HepG2 (cell line): ENCODE results near the gene NT5C. TPM values are rescaled to one million over a fixed set of nuclear protein-coding genes. Genes with fewer than 3 reads are reported as not detected.
A peak's percentile ranks its signal among the peaks of the same experiment; 100 is the strongest.

ENCODE experiments used
- ARNT2 ChIP-seq: sonication (generic); formaldehyde crosslinking; IDR thresholded peaks from 2 replicates; pipeline ENCODE4 v1.8.0; 2022; ENCODE audit warnings: mild to moderate bottlenecking, low read depth, missing genetic modification reagents, moderate library complexity
- DZIP1 ChIP-seq: sonication (generic); formaldehyde crosslinking; IDR thresholded peaks from 2 replicates; pipeline ENCODE4 v1.5.0; 2020; ENCODE audit warnings: mild to moderate bottlenecking, missing genetic modification reagents
- HOXA5 ChIP-seq: sonication (generic); formaldehyde crosslinking; IDR thresholded peaks from 2 replicates; pipeline ENCODE4 v1.4.0; 2020; ENCODE audit warnings: missing genetic modification reagents
- IKZF5 ChIP-seq: IDR thresholded peaks from 2 replicates; pipeline ENCODE4 v1.6.1; 2018; ENCODE audit warnings: missing genetic modification reagents, mild to moderate bottlenecking, missing compliant biosample characterization
- ONECUT2 ChIP-seq: sonication (generic); formaldehyde crosslinking; IDR thresholded peaks from 2 replicates; pipeline ENCODE4 v1.4.0; 2020; ENCODE audit warnings: missing genetic modification reagents
- SOX6 ChIP-seq, 2 experiments: fragments of 450-650 bp in 1 of 2; sonication (generic) in 1 of 2; formaldehyde crosslinking in 1 of 2; IDR thresholded peaks; 2 replicates each; pipeline versions ENCODE4 v1.4.0 to v1.6.1; 2017 to 2020; ENCODE audit warnings: antibody characterized with exemption in 1 of 2, mild to moderate bottlenecking in 1 of 2, missing genetic modification reagents in 1 of 2
- THAP7 ChIP-seq: sonication (generic); formaldehyde crosslinking; IDR thresholded peaks from 2 replicates; pipeline ENCODE4 v1.8.1; 2023; ENCODE audit warnings: mild to moderate bottlenecking, missing genetic modification reagents
- ZBTB3 ChIP-seq: sonication (generic); formaldehyde crosslinking; IDR thresholded peaks from 2 replicates; pipeline ENCODE4 v1.4.0; 2020; ENCODE audit warnings: low read depth, mild to moderate bottlenecking, moderate library complexity, missing genetic modification reagents, borderline replicate concordance
- ZNF142 ChIP-seq: sonication (generic); formaldehyde crosslinking; IDR thresholded peaks from 2 replicates; pipeline ENCODE4 v1.4.0; 2020; ENCODE audit warnings: missing genetic modification reagents
- ZNF232 ChIP-seq: sonication (generic); formaldehyde crosslinking; IDR thresholded peaks from 2 replicates; pipeline ENCODE4 v1.4.0; 2020; ENCODE audit warnings: missing genetic modification reagents, borderline replicate concordance
- ZNF30 ChIP-seq: sonication (generic); formaldehyde crosslinking; IDR thresholded peaks from 2 replicates; pipeline ENCODE4 v1.5.0; 2020; ENCODE audit warnings: mild to moderate bottlenecking, missing genetic modification reagents
- ZNF350 ChIP-seq: sonication (generic); formaldehyde crosslinking; IDR thresholded peaks from 2 replicates; pipeline ENCODE4 v1.4.0; 2020; ENCODE audit warnings: mild to moderate bottlenecking, low read depth, missing genetic modification reagents, borderline replicate concordance
- ZNF446 ChIP-seq: sonication (generic); formaldehyde crosslinking; IDR thresholded peaks from 2 replicates; pipeline ENCODE4 v1.5.0; 2020; ENCODE audit warnings: mild to moderate bottlenecking, missing genetic modification reagents
- ZNF576 ChIP-seq: sonication (generic); formaldehyde crosslinking; IDR thresholded peaks from 2 replicates; pipeline ENCODE4 v1.4.0; 2020; ENCODE audit warnings: mild to moderate bottlenecking, missing genetic modification reagents
- ZNF629 ChIP-seq: sonication (generic); formaldehyde crosslinking; conservative IDR thresholded peaks from 2 replicates; pipeline ENCODE4 v1.5.0; 2020; ENCODE audit warnings: missing genetic modification reagents
- ZNF709 ChIP-seq: sonication (generic); formaldehyde crosslinking; IDR thresholded peaks from 2 replicates; pipeline ENCODE4 v1.5.0; 2020; ENCODE audit warnings: mild to moderate bottlenecking, missing genetic modification reagents
- polyA plus RNA-seq, 8 experiments: library from polyadenylated mRNA; depleted of rRNA in 3 of 8; stranded (reverse) in 7 of 8; unstranded in 1 of 8; fragments of >200 nt; fragmentation: Illumina TruSeq in 4 of 8; extraction: Trizol in 4 of 8; gene quantifications; 2 replicates each; pipeline versions ENCODE4 v1.2.1 to v1.2.3, GENCODE V29; 2011 to 2016; ENCODE audit warnings: low read depth in 4 of 8, missing spikeins in 1 of 8, mixed read lengths in 1 of 8; ENCODE audit not compliant: insufficient read depth in 1 of 8
- total RNA-seq, 5 experiments: library from RNA; depleted of rRNA; stranded (reverse); fragments of >200 nt; fragmentation: Illumina TruSeq; extraction: Trizol; gene quantifications; 2 replicates each; pipeline ENCODE4 v1.2.3, GENCODE V29; 2016; ENCODE audit warnings: low read depth in 1 of 5

NT5C gene
- total and polyA plus RNA-seq, 2 of the 13 experiments (the other 11 are each of a cell fraction or from before 2014, with no cell fraction given) = 42.8 to 48.6 TPM

GRCh38 chr17:75113798-75114551, 17.6 kb downstream of the NT5C start (continued):
- TF ChIP-seq ZNF142 = no peak
- no peak for TF ChIP-seq ZBTB3 (CRISPR knock-in tag)
- no peak for TF ChIP-seq ONECUT2 (CRISPR knock-in tag)
- TF ChIP-seq IKZF5 (CRISPR knock-in tag) = peak; percentile 71; the same call in 1 of the 2 replicates
- TF ChIP-seq ZNF709 (CRISPR knock-in tag) = peak; percentile 72; the same call in 1 of the 2 replicates
- no peak for TF ChIP-seq ZNF232
- TF ChIP-seq SOX6 (IDR thresholded peaks at IDR 0.05) = no peak
- TF ChIP-seq SOX6 (CRISPR knock-in tag; IDR thresholded peaks at IDR 0.05) = peak; percentile 63; the same call in 1 of the 2 replicates
- TF ChIP-seq ZNF629 (CRISPR knock-in tag) = no peak; the same call in 1 of the 2 replicates
- TF ChIP-seq ZNF576 (CRISPR knock-in tag) = no peak
- no peak for TF ChIP-seq DZIP1 (CRISPR knock-in tag)
- no peak for TF ChIP-seq THAP7 (CRISPR knock-in tag)
- TF ChIP-seq ZNF446 (CRISPR knock-in tag) = no peak
- no peak; the same call in 1 of the 2 replicates for TF ChIP-seq ZNF30 (CRISPR knock-in tag)
- TF ChIP-seq HOXA5 (CRISPR knock-in tag) = 0 out of 2 replicates have a peak, but pooled peaks have one; percentile 30
- no peak; the same call in 1 of the 2 replicates for TF ChIP-seq ZNF350
- peak; percentile 38; the same call in 1 of the 2 replicates for TF ChIP-seq ARNT2 (CRISPR knock-in tag)
